ENCODE measurements around the gene SYT2. TPM values are rescaled to one million over a fixed set of nuclear protein-coding genes. Genes with fewer than 3 reads are reported as not detected.
A peak's percentile ranks its signal among the peaks of the same experiment; 100 is the strongest.

SYT2 gene
- total RNA-seq, 1 experiment from 2014 or later: 0.09 TPM

- Histone ChIP-seq H3K27me3 (replicated peaks; ENCODE audit: control insufficient read depth, insufficient read depth, low read length) (no peaks in the 10 kb centered on the region), H3K36me3 (ENCODE audit: control insufficient read depth, insufficient read depth, low read length) (no peaks in the 10 kb centered on the region), H3K4me1 (no peaks in the 10 kb centered on the region), H3K4me3 (ENCODE audit: low read depth, low read length) (no peak overlapping the region), H3K9me3 (no peaks in the 10 kb centered on the region)
- no peak overlapping the region for H3K27ac Mint-ChIP-seq (ENCODE audit: unreplicated experiment)
- POLR2A ChIA-PET: no interaction called here
- H3K4me3 Mint-ChIP-seq (ENCODE audit: unreplicated experiment): no peak overlapping the region
- H3K36me3 Mint-ChIP-seq (ENCODE audit: insufficient read depth, unreplicated experiment): no peaks in the 10 kb centered on the region
- intact Hi-C loops (cut with micrococcal nuclease; ENCODE audit: unreplicated experiment): loop anchor here (1.0 kb wide), 1 partner anchor 36 kb away; no protein-coding TSS in a partner anchor
- peak; percentile 66 to 81 for DNase-seq
- peaks cover 24% of the 10 kb centered on the region for H3K27me3 Mint-ChIP-seq (ENCODE audit: insufficient read depth, unreplicated experiment)
- BruUV-seq (replicated peaks): no TSS peak
- no peaks in the 10 kb centered on the region for H3K4me1 Mint-ChIP-seq (ENCODE audit: low read depth, unreplicated experiment)
- TF ChIP-seq CTCF (IDR thresholded peaks at IDR 0.05; ENCODE audit: insufficient read depth in 1 of 2, low read depth in 1 of 2, low read length in 1 of 2, severe bottlenecking in 1 of 2, unreplicated experiment in 1 of 2): peak in 1 of 2 experiments; percentile 45
- CTCF ChIA-PET: interaction anchor here (0.7 to 0.9 kb wide), 2 partner anchors 32 to 35 kb away, joined by 3 to 5 read pairs; no protein-coding TSS in a partner anchor
- H3K9me3 Mint-ChIP-seq (ENCODE audit: unreplicated experiment): no peaks in the 10 kb centered on the region
These were observed 17.2 kb downstream of the SYT2 start for GRCh38 chr1:202692959-202693555.

GRCh38 chr1:202691816-202692215 is 18.4 kb downstream of the SYT2 start:
- no peaks in the 10 kb centered on the region for H3K27me3 ChIP-seq (replicated peaks; ENCODE audit: control insufficient read depth, insufficient read depth, low read length)
- CTCF ChIA-PET: no interaction called here
- no TSS peak for BruUV-seq (replicated peaks)

More at GRCh38 chr1:202691816-202692215, 18.4 kb downstream of the SYT2 start:
- no peak overlapping the region for H3K4me3 ChIP-seq (ENCODE audit: low read depth, low read length)
- no peaks in the 10 kb centered on the region for H3K36me3 ChIP-seq (ENCODE audit: control insufficient read depth, insufficient read depth, low read length)
- H3K4me1 ChIP-seq: no peaks in the 10 kb centered on the region
- no peaks in the 10 kb centered on the region for H3K4me1 Mint-ChIP-seq (ENCODE audit: low read depth, unreplicated experiment)
- POLR2A ChIA-PET: no interaction called here
- no peaks in the 10 kb centered on the region for H3K9me3 ChIP-seq
- DNase-seq: no peak
- no peak for TF ChIP-seq CTCF (IDR thresholded peaks at IDR 0.05; ENCODE audit: insufficient read depth in 1 of 2, low read depth in 1 of 2, low read length in 1 of 2, severe bottlenecking in 1 of 2, unreplicated experiment in 1 of 2)
- no peak overlapping the region for H3K27ac Mint-ChIP-seq (ENCODE audit: unreplicated experiment)
- intact Hi-C loops (cut with micrococcal nuclease; ENCODE audit: unreplicated experiment): no loop called here
- no peaks in the 10 kb centered on the region for H3K9me3 Mint-ChIP-seq (ENCODE audit: unreplicated experiment)
- H3K36me3 Mint-ChIP-seq (ENCODE audit: insufficient read depth, unreplicated experiment): no peaks in the 10 kb centered on the region
- H3K27me3 Mint-ChIP-seq (ENCODE audit: insufficient read depth, unreplicated experiment): peaks cover 30% of the 10 kb centered on the region
- H3K4me3 Mint-ChIP-seq (ENCODE audit: unreplicated experiment): no peak overlapping the region
